HG03045 (cell line): ENCODE measurements around the gene LUC7L.
"Not testable (repeated sequence)": the region's sequence is repeated elsewhere in the genome, so short reads cannot be mapped to it uniquely, and the experiment has no call there.

ENCODE experiments used
- ATAC-seq: cut with Tn5 transposase; IDR thresholded peaks from one replicate; pipeline ENCODE4 v1.9.1; 2021; ENCODE audit warnings: mild to moderate bottlenecking, moderate library complexity; ENCODE audit not compliant: unreplicated experiment

LUC7L gene

GRCh38 chr16:183005-183404 is 46.2 kb downstream of the LUC7L start:
- ATAC-seq = no peak

DNA sequence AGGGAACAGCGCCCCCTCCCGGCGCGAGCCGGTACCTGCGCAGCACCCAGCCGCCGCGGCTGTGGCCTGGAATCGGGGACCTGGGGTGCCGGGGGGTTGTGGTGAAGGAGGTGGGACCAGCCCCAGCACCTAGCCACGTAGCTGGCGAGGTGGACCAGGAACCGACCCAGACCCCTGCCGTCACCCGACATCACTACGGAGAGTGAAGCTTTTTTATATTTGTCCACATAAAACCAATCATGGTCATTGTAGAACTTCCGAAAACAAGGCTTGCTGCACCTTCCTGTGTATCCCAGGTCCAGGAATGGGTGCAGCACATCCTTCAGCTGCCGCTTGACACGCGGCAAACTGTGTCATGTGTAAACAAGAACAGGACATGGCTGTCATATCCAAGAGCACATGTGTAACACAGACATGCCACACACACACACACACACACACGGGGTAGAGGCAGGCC is 47.7 kb downstream of the LUC7L start:
- no peak for ATAC-seq

GRCh38 chr16:180681-181564 is 48.3 kb downstream of the LUC7L start:
- ATAC-seq = peak; percentile 53

DNA sequence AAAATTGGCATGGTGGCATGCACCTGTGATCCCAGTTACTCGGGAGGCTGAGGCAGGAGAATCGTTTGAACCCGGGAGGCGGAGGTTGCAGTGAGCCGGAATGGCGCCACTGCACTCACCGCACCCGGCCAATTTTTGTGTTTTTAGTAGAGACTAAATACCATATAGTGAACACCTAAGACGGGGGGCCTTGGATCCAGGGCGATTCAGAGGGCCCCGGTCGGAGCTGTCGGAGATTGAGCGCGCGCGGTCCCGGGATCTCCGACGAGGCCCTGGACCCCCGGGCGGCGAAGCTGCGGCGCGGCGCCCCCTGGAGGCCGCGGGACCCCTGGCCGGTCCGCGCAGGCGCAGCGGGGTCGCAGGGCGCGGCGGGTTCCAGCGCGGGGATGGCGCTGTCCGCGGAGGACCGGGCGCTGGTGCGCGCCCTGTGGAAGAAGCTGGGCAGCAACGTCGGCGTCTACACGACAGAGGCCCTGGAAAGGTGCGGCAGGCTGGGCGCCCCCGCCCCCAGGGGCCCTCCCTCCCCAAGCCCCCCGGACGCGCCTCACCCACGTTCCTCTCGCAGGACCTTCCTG is 49.1 kb downstream of the LUC7L start, which contains the start of gene HBQ1:
TSS of gene HBQ1 (plus strand) at position 359 of the 575 bp plus-strand sequence. CDS start at position 387, 28 bp downstream.
- no peak for ATAC-seq

DNA sequence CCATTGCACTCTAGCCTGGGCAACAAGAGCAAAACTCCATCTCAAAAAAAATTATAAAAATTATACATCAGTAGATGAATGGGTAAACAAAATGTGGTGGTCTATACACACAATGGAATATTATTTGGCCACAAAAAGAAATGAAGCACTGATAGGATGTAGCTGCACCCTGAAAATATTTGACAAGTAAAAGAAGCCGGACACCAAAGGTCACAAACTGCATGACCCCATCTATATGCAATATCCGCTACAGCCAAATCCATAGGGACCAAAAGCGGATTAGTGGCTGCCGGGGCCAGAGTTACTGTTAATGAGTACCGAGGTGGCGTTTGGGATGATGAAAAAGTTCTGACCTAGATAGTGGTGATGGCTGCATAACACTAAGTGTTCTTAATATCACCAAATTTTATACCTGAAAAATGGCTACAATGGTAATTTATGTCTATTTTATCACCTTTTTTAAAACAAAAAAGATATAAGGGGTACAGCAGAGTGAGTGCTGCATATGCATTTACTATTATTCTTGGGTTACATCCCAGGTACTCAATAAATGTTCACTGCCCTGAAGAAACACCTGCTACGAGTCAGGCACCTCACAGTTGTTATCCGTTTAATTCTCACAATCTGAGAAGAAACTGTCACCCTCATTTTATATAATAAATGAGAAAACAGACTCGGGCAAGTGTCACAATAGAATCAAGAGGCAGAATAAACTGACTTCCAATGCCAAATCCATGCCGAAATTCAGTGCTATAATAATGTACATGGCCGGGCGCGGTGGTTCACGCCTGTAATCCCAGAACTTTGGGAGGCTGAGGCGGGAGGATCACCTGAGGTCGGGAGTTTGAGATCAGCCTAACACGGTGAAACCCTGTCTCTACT is 49.8 kb downstream of the LUC7L start:
- no peak for ATAC-seq

DNA sequence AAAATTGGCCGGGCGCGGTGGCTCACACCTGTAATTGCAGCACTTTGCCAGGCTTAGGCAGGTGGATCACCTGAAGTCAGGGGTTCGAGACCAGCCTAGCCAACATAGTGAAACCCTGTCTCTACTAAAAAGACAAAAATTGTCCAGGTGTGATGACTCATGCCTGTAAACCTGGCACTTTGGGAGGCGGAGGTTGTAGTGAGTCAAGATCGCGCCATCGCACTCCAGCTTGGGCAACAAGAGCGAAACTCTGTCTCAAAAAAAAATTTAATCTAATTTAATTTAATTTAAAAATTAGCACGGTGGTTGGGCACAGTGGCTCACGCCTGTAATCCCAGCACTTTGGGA is 50.6 kb downstream of the LUC7L start:
- ATAC-seq = no peak

DNA sequence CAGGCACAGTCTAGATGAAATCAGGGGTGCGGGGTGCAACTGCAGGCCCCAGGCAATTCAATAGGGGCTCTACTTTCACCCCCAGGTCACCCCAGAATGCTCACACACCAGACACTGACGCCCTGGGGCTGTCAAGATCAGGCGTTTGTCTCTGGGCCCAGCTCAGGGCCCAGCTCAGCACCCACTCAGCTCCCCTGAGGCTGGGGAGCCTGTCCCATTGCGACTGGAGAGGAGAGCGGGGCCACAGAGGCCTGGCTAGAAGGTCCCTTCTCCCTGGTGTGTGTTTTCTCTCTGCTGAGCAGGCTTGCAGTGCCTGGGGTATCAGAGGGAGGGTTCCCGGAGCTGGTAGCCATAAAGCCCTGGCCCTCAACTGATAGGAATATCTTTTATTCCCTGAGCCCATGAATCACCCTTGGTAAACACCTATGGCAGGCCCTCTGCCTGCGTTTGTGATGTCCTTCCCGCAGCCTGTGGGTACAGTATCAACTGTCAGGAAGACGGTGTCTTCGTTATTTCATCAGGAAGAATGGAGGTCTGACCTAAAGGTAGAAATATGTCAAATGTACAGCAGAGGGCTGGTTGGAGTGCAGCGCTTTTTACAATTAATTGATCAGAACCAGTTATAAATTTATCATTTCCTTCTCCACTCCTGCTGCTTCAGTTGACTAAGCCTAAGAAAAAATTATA is 51.1 kb downstream of the LUC7L start:
- ATAC-seq = no peak

DNA sequence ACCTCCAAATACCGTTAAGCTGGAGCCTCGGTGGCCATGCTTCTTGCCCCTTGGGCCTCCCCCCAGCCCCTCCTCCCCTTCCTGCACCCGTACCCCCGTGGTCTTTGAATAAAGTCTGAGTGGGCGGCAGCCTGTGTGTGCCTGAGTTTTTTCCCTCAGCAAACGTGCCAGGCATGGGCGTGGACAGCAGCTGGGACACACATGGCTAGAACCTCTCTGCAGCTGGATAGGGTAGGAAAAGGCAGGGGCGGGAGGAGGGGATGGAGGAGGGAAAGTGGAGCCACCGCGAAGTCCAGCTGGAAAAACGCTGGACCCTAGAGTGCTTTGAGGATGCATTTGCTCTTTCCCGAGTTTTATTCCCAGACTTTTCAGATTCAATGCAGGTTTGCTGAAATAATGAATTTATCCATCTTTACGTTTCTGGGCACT is 51.8 kb downstream of the LUC7L start:
- no peak for ATAC-seq

DNA sequence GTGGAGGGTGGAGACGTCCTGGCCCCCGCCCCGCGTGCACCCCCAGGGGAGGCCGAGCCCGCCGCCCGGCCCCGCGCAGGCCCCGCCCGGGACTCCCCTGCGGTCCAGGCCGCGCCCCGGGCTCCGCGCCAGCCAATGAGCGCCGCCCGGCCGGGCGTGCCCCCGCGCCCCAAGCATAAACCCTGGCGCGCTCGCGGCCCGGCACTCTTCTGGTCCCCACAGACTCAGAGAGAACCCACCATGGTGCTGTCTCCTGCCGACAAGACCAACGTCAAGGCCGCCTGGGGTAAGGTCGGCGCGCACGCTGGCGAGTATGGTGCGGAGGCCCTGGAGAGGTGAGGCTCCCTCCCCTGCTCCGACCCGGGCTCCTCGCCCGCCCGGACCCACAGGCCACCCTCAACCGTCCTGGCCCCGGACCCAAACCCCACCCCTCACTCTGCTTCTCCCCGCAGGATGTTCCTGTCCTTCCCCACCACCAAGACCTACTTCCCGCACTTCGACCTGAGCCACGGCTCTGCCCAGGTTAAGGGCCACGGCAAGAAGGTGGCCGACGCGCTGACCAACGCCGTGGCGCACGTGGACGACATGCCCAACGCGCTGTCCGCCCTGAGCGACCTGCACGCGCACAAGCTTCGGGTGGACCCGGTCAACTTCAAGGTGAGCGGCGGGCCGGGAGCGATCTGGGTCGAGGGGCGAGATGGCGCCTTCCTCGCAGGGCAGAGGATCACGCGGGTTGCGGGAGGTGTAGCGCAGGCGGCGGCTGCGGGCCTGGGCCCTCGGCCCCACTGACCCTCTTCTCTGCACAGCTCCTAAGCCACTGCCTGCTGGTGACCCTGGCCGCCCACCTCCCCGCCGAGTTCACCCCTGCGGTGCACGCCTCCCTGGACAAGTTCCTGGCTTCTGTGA is 52.5 kb downstream of the LUC7L start, which contains the start of gene HBA1:
TSS of gene HBA1 (plus strand) at position 204 of the 906 bp plus-strand sequence. CDS start at position 241, 37 bp downstream.
- ATAC-seq = not testable (repeated sequence)

- ATAC-seq = not testable (repeated sequence)
Measured at GRCh38 chr16:176006-176405, 53.2 kb downstream of the LUC7L start.

GRCh38 chr16:175011-175949 is 54.0 kb downstream of the LUC7L start:
- no peak for ATAC-seq

- ATAC-seq = not testable (repeated sequence)
Measured at GRCh38 chr16:173928-174769, 55.1 kb downstream of the LUC7L start.

DNA sequence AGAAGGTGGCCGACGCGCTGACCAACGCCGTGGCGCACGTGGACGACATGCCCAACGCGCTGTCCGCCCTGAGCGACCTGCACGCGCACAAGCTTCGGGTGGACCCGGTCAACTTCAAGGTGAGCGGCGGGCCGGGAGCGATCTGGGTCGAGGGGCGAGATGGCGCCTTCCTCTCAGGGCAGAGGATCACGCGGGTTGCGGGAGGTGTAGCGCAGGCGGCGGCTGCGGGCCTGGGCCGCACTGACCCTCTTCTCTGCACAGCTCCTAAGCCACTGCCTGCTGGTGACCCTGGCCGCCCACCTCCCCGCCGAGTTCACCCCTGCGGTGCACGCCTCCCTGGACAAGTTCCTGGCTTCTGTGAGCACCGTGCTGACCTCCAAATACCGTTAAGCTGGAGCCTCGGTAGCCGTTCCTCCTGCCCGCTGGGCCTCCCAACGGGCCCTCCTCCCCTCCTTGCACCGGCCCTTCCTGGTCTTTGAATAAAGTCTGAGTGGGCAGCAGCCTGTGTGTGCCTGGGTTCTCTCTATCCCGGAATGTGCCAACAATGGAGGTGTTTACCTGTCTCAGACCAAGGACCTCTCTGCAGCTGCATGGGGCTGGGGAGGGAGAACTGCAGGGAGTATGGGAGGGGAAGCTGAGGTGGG is 55.9 kb downstream of the LUC7L start:
- ATAC-seq = not testable (repeated sequence)

DNA sequence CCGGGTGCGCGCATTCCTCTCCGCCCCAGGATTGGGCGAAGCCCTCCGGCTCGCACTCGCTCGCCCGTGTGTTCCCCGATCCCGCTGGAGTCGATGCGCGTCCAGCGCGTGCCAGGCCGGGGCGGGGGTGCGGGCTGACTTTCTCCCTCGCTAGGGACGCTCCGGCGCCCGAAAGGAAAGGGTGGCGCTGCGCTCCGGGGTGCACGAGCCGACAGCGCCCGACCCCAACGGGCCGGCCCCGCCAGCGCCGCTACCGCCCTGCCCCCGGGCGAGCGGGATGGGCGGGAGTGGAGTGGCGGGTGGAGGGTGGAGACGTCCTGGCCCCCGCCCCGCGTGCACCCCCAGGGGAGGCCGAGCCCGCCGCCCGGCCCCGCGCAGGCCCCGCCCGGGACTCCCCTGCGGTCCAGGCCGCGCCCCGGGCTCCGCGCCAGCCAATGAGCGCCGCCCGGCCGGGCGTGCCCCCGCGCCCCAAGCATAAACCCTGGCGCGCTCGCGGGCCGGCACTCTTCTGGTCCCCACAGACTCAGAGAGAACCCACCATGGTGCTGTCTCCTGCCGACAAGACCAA is 56.8 kb downstream of the LUC7L start, which contains the start of gene HBA2:
TSS of gene HBA2 (plus strand) at position 503 of the 568 bp plus-strand sequence. CDS start at position 540, 37 bp downstream.
- not testable (repeated sequence) for ATAC-seq

GRCh38 chr16:170788-171187 is 58.5 kb downstream of the LUC7L start:
- ATAC-seq = no peak

DNA sequence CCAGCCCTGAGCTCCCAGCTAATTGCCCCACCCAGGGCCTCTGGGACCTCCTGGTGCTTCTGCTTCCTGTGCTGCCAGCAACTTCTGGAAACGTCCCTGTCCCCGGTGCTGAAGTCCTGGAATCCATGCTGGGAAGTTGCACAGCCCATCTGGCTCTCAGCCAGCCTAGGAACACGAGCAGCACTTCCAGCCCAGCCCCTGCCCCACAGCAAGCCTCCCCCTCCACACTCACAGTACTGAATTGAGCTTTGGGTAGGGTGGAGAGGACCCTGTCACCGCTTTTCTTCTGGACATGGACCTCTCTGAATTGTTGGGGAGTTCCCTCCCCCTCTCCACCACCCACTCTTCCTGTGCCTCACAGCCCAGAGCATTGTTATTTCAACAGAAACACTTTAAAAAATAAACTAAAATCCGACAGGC is 59.2 kb downstream of the LUC7L start:
- not testable (repeated sequence) for ATAC-seq
